ENCODE data around the gene MYH9.

The MYH9 gene

GRCh38 chr22:36413022-36413775, 25.4 kb upstream of the MYH9 start (continued):
- TF ChIP-seq AEBP2 (tag by site-specific recombination; IDR thresholded peaks at IDR 0.05; ENCODE audit: borderline replicate concordance) = no peak
- no peak for TF ChIP-seq KLF7 (tag by site-specific recombination; IDR thresholded peaks at IDR 0.05; ENCODE audit: borderline replicate concordance)
- no peak for TF ChIP-seq ZNF133 (tag by site-specific recombination; IDR thresholded peaks at IDR 0.05)
- no peak for TF ChIP-seq MZF1 (tag by site-specific recombination; IDR thresholded peaks at IDR 0.05; ENCODE audit: borderline replicate concordance)
- no peak for TF ChIP-seq ZNF549 (tag by site-specific recombination; IDR thresholded peaks at IDR 0.05)
- TF ChIP-seq SP7 (tag by site-specific recombination; IDR thresholded peaks at IDR 0.05) = no peak
- no peak for TF ChIP-seq ZNF391 (tag by site-specific recombination; IDR thresholded peaks at IDR 0.05; ENCODE audit: borderline replicate concordance, low read depth)
- peak; percentile 75 for TF ChIP-seq ZNF692 (tag by site-specific recombination; IDR thresholded peaks at IDR 0.05)
- no peak for TF ChIP-seq ZSCAN18 (tag by site-specific recombination; IDR thresholded peaks at IDR 0.05)
- no peak for TF ChIP-seq ZNF155 (tag by site-specific recombination; IDR thresholded peaks at IDR 0.05)
- no peak for TF ChIP-seq ELK4 (IDR thresholded peaks at IDR 0.05; ENCODE audit: borderline replicate concordance, low read depth, low read length)
- TF ChIP-seq SP2 (tag by site-specific recombination; IDR thresholded peaks at IDR 0.05) = no peak
- no peak for TF ChIP-seq ZNF529 (tag by site-specific recombination; IDR thresholded peaks at IDR 0.05; ENCODE audit: insufficient replicate concordance)
- no peak for TF ChIP-seq ZNF221 (tag by site-specific recombination; IDR thresholded peaks at IDR 0.05; ENCODE audit: borderline replicate concordance)
- no peak for TF ChIP-seq ZNF518A (tag by site-specific recombination; conservative IDR thresholded peaks at IDR 0.05; ENCODE audit: low read depth)
- no peak for TF ChIP-seq ZSCAN30 (tag by site-specific recombination; IDR thresholded peaks at IDR 0.05)
- TF ChIP-seq ZFP3 (tag by site-specific recombination; IDR thresholded peaks at IDR 0.05; ENCODE audit: low read depth) = no peak
- no peak for TF ChIP-seq SALL2 (tag by site-specific recombination; IDR thresholded peaks at IDR 0.05; ENCODE audit: borderline replicate concordance)
- peak; percentile 62; the same call in 1 of the 2 replicates for TF ChIP-seq ZFP69B (tag by site-specific recombination; IDR thresholded peaks at IDR 0.05)
- no peak for TF ChIP-seq ZNF645 (tag by site-specific recombination; IDR thresholded peaks at IDR 0.05)
- TF ChIP-seq ZNF677 (tag by site-specific recombination; IDR thresholded peaks at IDR 0.05) = no peak
- TF ChIP-seq ZNF302 (tag by site-specific recombination; IDR thresholded peaks at IDR 0.05; ENCODE audit: low read depth) = no peak
- TF ChIP-seq WT1 (tag by site-specific recombination; IDR thresholded peaks at IDR 0.05) = no peak
- no peak for TF ChIP-seq ZNF48 (tag by site-specific recombination; IDR thresholded peaks at IDR 0.05)
- TF ChIP-seq PBX3 (CRISPR knock-in tag; IDR thresholded peaks at IDR 0.05) = no peak

Measured in HEK293 (cell line).